Measurements from ENCODE around the gene CDH6.

DNA sequence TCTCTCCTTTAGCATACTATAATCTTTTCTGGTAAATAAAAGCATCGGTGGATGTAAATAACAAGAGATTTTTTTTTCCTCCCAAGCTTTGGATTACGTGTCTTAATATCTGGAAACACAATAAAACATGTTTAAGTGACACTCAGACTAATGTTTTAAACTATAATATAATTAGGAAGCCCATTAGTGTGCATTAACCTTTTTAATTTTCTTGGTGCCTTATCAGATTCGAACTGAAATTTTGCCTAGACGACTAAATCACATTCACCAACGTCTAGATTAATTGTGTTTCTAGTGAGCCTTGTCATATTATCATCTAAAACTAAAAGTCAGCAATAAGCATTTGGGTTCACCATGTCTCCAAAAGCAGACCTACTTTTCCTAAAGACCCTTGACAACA lies 110.2 kb downstream of the CDH6 start:
- TF ChIP-seq, protein P1, sequence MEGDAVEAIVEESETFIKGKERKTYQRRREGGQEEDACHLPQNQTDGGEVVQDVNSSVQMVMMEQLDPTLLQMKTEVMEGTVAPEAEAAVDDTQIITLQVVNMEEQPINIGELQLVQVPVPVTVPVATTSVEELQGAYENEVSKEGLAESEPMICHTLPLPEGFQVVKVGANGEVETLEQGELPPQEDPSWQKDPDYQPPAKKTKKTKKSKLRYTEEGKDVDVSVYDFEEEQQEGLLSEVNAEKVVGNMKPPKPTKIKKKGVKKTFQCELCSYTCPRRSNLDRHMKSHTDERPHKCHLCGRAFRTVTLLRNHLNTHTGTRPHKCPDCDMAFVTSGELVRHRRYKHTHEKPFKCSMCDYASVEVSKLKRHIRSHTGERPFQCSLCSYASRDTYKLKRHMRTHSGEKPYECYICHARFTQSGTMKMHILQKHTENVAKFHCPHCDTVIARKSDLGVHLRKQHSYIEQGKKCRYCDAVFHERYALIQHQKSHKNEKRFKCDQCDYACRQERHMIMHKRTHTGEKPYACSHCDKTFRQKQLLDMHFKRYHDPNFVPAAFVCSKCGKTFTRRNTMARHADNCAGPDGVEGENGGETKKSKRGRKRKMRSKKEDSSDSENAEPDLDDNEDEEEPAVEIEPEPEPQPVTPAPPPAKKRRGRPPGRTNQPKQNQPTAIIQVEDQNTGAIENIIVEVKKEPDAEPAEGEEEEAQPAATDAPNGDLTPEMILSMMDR (IDR thresholded peaks at IDR 0.05; ENCODE audit: extremely low read depth in 1 of 2, insufficient read depth in 1 of 2, low read depth in 1 of 2, low read length in 2 of 2), result no peak
- TF ChIP-seq POLR2A (IDR thresholded peaks at IDR 0.05; ENCODE audit: low read depth, low read length) (no peak), EZH2 (IDR thresholded peaks at IDR 0.05; ENCODE audit: borderline replicate concordance, low read depth, low read length, severe bottlenecking) (no peak), POLR2AphosphoS5 (IDR thresholded peaks at IDR 0.05; ENCODE audit: insufficient read depth, low read depth, low read length) (no peak), MYC (IDR thresholded peaks at IDR 0.05; ENCODE audit: low read depth, low read length) (no peak), GATA2 (IDR thresholded peaks at IDR 0.05; ENCODE audit: insufficient read depth, insufficient read length, low read depth, low read length) (no peak), JUN (IDR thresholded peaks at IDR 0.05; ENCODE audit: borderline replicate concordance, insufficient read depth, insufficient read length, low read depth) (no peak)
- TF ChIP-seq, protein P2, sequence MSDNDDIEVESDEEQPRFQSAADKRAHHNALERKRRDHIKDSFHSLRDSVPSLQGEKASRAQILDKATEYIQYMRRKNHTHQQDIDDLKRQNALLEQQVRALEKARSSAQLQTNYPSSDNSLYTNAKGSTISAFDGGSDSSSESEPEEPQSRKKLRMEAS (IDR thresholded peaks at IDR 0.05; ENCODE audit: insufficient read depth, insufficient read length), result no peak
